DOHH2 (cell line): ENCODE measurements around the gene UVSSA.
"Not testable (repeated sequence)": the region's sequence is repeated elsewhere in the genome, so short reads cannot be mapped to it uniquely, and the experiment has no call there.

Source experiments
- H3F3A ChIP-seq: fragments of 200-600 bp; sonication (generic), shearing (Covaris generic); 2 replicates; pipeline ENCODE4 v1.6.0; 2016; ENCODE audit warnings: antibody characterized with exemption, mild to moderate bottlenecking; ENCODE audit not compliant: control insufficient read depth, insufficient read depth
- H3K27ac ChIP-seq: fragments of 200-600 bp; sonication (generic); 2 replicates; pipeline ENCODE4 v1.5.1; 2014; ENCODE audit warnings: low read depth, mild to moderate bottlenecking, low read length, moderate library complexity
- H3K27me3 ChIP-seq: fragments of 200-600 bp; sonication (generic); 2 replicates; pipeline ENCODE4 v1.6.1; 2014; ENCODE audit warnings: mild to moderate bottlenecking, low read length, mixed read lengths; ENCODE audit not compliant: control insufficient read depth
- H3K36me3 ChIP-seq: fragments of 200-600 bp; sonication (generic); 2 replicates; pipeline ENCODE4 v1.6.1; 2014; ENCODE audit warnings: mild to moderate bottlenecking, low read length, moderate library complexity, mixed read lengths; ENCODE audit not compliant: control insufficient read depth
- H3K4me1 ChIP-seq: fragments of 200-600 bp; sonication (generic); 2 replicates; pipeline ENCODE4 v1.6.1; 2014; ENCODE audit warnings: mild to moderate bottlenecking, low read length, mixed read lengths; ENCODE audit not compliant: control insufficient read depth
- H3K4me2 ChIP-seq: fragments of 200-600 bp; sonication (generic); 2 replicates; pipeline ENCODE4 v1.6.0; 2014; ENCODE audit warnings: mild to moderate bottlenecking, low read length, moderate library complexity
- H3K4me3 ChIP-seq: fragments of 200-600 bp; sonication (generic); 2 replicates; pipeline ENCODE4 v1.5.1; 2014; ENCODE audit warnings: mild to moderate bottlenecking, low read length, mixed read lengths
- H3K79me2 ChIP-seq: fragments of 200-600 bp; sonication (generic); 2 replicates; pipeline ENCODE4 v1.6.1; 2014; ENCODE audit warnings: mild to moderate bottlenecking, low read length, mixed read lengths; ENCODE audit not compliant: control insufficient read depth
- H3K9me2 ChIP-seq: fragments of 200-600 bp; sonication (generic); replicated peaks from 2 replicates; pipeline ENCODE4 v1.6.1; 2014; ENCODE audit warnings: mild to moderate bottlenecking, low read length, mixed read lengths; ENCODE audit not compliant: control insufficient read depth
- H3K9me3 ChIP-seq: fragments of 200-600 bp; sonication (generic); 2 replicates; pipeline ENCODE4 v1.6.1; 2014; ENCODE audit warnings: antibody characterized with exemption, low read length, mixed read lengths; ENCODE audit not compliant: control insufficient read depth, insufficient read depth
- H4K20me1 ChIP-seq: fragments of 200-600 bp; sonication (generic); 2 replicates; pipeline ENCODE4 v1.6.0; 2014; ENCODE audit warnings: low read depth, mild to moderate bottlenecking, antibody characterized with exemption, low read length, moderate library complexity; ENCODE audit not compliant: control insufficient read depth, insufficient read depth
- EZH2phosphoT487 ChIP-seq: fragments of 200-600 bp; sonication (generic); IDR thresholded peaks from 2 replicates; pipeline ENCODE4 v1.6.1; 2017; ENCODE audit warnings: borderline replicate concordance, mild to moderate bottlenecking, antibody characterized with exemption, low read length, moderate library complexity, mixed read lengths
- TF ChIP-seq, protein P1 (sequence below): fragments of 200-600 bp; sonication (generic); IDR thresholded peaks from one replicate; pipeline ENCODE4 v1.5.1; 2014; ENCODE audit warnings: antibody characterized with exemption, mild to moderate bottlenecking, low read depth, low read length; ENCODE audit not compliant: poor library complexity, severe bottlenecking

The UVSSA gene

DNA sequence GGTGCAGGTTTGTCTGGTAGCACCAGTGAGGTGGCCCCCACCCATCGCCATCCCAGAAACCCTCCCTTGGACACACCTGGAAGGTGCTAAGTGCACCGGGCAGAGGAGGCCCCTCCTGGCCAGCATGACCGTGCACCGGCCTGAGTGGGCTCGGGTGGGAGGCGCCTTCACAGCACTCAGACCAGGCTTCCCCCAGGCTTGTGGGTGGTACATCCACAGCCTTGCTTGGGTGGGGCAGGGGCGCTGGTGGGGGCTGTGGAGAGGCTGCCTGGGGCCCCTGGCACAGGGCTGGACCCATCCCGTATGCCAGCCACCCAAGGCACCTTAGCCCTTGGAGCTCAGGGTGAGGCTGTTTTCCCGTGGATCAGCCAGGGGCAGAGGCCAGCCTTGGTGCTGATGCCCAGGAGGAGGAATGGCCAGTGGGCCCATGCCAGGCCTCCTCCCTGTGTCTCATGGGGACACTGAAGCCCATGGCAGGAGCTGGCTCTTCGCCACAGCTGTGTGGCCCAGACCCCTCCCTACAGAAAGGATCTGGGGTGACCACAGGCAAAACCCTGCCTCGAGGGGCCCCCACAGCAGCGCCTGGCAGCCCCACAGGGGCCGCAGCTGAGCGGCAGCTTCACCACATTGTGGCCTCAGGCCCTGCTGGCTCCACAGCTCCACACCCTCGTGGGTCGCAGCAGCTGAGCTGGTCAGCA lies 37.8 kb downstream of the UVSSA start:
- Histone ChIP-seq H3K27me3 (no peaks in the 10 kb centered on the region), H3K79me2 (no peaks in the 10 kb centered on the region), H3K27ac (no peak overlapping the region), H3K4me3 (no peak overlapping the region), H3K36me3 (peaks cover 3% of the 10 kb centered on the region; the same call in 1 of the 2 replicates), H3K4me1 (no peaks in the 10 kb centered on the region), H3K9me2 (no peaks in the 10 kb centered on the region), H4K20me1 (no peaks in the 10 kb centered on the region), H3K9me3 (peaks cover 7% of the 10 kb centered on the region; the same call in 1 of the 2 replicates), H3K4me2 (no peak overlapping the region), H3F3A (no peaks in the 10 kb centered on the region)
- TF ChIP-seq, protein P1, sequence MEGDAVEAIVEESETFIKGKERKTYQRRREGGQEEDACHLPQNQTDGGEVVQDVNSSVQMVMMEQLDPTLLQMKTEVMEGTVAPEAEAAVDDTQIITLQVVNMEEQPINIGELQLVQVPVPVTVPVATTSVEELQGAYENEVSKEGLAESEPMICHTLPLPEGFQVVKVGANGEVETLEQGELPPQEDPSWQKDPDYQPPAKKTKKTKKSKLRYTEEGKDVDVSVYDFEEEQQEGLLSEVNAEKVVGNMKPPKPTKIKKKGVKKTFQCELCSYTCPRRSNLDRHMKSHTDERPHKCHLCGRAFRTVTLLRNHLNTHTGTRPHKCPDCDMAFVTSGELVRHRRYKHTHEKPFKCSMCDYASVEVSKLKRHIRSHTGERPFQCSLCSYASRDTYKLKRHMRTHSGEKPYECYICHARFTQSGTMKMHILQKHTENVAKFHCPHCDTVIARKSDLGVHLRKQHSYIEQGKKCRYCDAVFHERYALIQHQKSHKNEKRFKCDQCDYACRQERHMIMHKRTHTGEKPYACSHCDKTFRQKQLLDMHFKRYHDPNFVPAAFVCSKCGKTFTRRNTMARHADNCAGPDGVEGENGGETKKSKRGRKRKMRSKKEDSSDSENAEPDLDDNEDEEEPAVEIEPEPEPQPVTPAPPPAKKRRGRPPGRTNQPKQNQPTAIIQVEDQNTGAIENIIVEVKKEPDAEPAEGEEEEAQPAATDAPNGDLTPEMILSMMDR = no peak
- TF ChIP-seq EZH2phosphoT487 = no peak

DNA sequence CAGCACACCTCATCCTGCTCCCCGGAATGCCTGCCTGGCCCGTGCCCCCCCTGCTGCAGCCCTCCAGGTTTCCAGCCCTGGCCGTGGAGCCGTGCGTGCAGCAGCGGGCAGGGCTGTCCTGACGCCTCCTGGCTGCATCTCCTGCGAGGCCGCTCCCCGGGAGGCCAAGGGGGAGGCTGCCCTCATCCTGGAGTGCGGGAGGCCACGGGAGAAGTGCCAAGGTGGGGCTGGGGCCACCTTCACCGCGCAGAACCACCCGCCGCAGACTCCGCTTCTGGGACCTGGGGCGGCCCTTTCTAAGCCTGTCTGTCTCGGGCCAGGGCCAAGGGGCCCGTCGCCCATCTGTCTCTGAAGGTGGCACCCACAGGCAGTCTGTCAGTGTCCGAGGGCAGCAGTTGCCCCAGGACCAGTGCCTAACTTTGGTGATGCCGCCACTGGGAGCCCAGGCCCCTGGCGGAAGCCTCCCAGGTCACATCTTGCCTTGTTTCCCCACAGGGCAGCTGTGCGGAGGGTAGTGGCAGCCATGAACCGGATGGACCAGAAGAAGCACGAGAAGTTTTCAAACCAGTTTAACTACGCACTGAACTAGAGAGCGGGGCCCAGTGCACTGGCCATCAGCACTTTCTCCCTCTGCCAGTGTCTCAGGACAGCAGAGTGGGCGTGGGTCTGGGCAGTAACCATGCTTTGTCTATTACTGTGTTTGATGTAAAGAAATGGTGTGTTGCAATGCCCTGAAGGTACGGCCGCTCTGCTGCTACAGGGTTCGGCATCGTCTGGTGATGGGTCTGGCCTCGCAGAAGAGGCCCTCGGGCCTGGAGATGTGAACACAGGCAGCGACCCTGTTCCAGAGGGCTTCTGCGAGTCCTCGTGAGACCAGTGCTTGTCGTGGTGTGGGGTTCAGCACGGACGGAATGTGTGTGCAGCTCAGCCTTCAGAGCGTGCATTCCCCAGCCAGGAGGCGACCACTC lies 38.6 kb downstream of the UVSSA start:
- Histone ChIP-seq H3K27ac (no peak overlapping the region), H3K4me2 (no peak overlapping the region), H3F3A (no peaks in the 10 kb centered on the region), H4K20me1 (no peaks in the 10 kb centered on the region), H3K36me3 (peaks cover 3% of the 10 kb centered on the region; the same call in 1 of the 2 replicates), H3K4me1 (no peaks in the 10 kb centered on the region), H3K27me3 (no peaks in the 10 kb centered on the region), H3K9me3 (peaks cover 7% of the 10 kb centered on the region; the same call in 1 of the 2 replicates), H3K9me2 (no peaks in the 10 kb centered on the region), H3K79me2 (no peaks in the 10 kb centered on the region), H3K4me3 (no peak overlapping the region)
- TF ChIP-seq, protein P1 = no peak
- no peak for TF ChIP-seq EZH2phosphoT487

DNA sequence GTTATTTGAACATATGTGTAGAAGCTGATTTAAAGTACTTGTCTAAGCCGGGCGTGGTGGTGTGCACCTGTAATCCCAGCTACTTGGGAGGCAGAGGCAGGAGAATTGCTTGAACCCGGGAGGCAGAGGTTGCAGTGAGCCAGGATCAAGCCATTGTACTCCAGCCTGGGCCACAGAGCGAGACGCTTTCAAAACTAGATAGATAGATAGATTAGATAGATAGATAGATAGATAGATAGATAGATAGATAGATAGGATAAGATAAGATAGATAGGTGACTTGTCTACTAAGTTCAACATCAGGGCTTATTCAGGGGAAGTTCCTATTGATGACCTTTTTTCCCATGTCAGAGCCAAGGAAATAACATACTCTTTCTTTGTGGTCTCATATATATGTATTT lies 46.4 kb downstream of the UVSSA start:
- H3K27ac ChIP-seq, H3K27me3 ChIP-seq, H3K4me1 ChIP-seq, H3K9me2 ChIP-seq, H3K36me3 ChIP-seq, H4K20me1 ChIP-seq, H3K4me3 ChIP-seq, H3F3A ChIP-seq, H3K79me2 ChIP-seq, H3K4me2 ChIP-seq: not testable (repeated sequence)
- H3K9me3 ChIP-seq = peaks cover 21% of the 10 kb centered on the region; the same call in 1 of the 2 replicates
